WTC11 (cell line): Measurements from ENCODE around the gene JAKMIP1. TPM values are rescaled to one million over a fixed set of nuclear protein-coding genes. Genes with fewer than 3 reads are reported as not detected.

Source experiments
- ATAC-seq: fragments of 200-7000 bp; cut with Tn5 transposase; 2 replicates; pipeline ENCODE4 v1.10.0; 2021; ENCODE audit warnings: mild to moderate bottlenecking, moderate library complexity
- CTCF ChIA-PET: fragments of 300-600 bp; sonication (Branson Sonifier 250); formaldehyde crosslinking; loops from one replicate; lab custom pipeline; 2021; ENCODE audit warnings: antibody characterized with exemption; lab: Charles Lee
- POLR2A ChIA-PET: fragments of 350-600 bp; sonication (Branson Sonifier 250); formaldehyde crosslinking; loops from one replicate; lab custom pipeline; 2021; ENCODE audit warnings: antibody characterized with exemption; lab: Charles Lee
- DNase-seq: peaks from one replicate; pipeline ENCODE4 v3.0.0; 2021; ENCODE audit warnings: low spot score
- H3K27ac Mint-ChIP-seq: 2 replicates; pipeline ENCODE4 v1.8.0; 2021; ENCODE audit warnings: mixed read lengths
- H3K27me3 Mint-ChIP-seq: 2 replicates; pipeline ENCODE4 v1.8.0; 2021; ENCODE audit warnings: low read depth, mild to moderate bottlenecking, moderate library complexity, mixed read lengths
- H3K36me3 Mint-ChIP-seq: 2 replicates; pipeline ENCODE4 v1.8.0; 2021; ENCODE audit warnings: mixed read lengths
- H3K4me1 Mint-ChIP-seq: 2 replicates; pipeline ENCODE4 v1.8.0; 2022; ENCODE audit warnings: mixed read lengths
- H3K4me3 Mint-ChIP-seq: 2 replicates; pipeline ENCODE4 v1.8.0; 2021; ENCODE audit warnings: mild to moderate bottlenecking, moderate library complexity, mixed read lengths
- H3K9me3 Mint-ChIP-seq: 2 replicates; pipeline ENCODE4 v1.8.0; 2021; ENCODE audit warnings: mixed read lengths
- AFF4 ChIP-seq: sonication (generic); formaldehyde crosslinking; IDR thresholded peaks from 2 replicates; pipeline ENCODE4 v1.8.1; 2023; ENCODE audit warnings: mild to moderate bottlenecking, missing genetic modification reagents, borderline replicate concordance
- ATF2 ChIP-seq: sonication (generic); formaldehyde crosslinking; IDR thresholded peaks from 2 replicates; pipeline ENCODE4 v1.8.1; 2022; ENCODE audit warnings: low read depth, missing genetic modification reagents, borderline replicate concordance
- ATF6 ChIP-seq: sonication (generic); formaldehyde crosslinking; IDR thresholded peaks from 2 replicates; pipeline ENCODE4 v1.8.1; 2023; ENCODE audit warnings: mild to moderate bottlenecking, missing genetic modification reagents
- CREB1 ChIP-seq: sonication (generic); formaldehyde crosslinking; IDR thresholded peaks from 2 replicates; pipeline ENCODE4 v1.8.0; 2023; ENCODE audit warnings: mild to moderate bottlenecking, missing genetic modification reagents
- CREM ChIP-seq: sonication (generic); formaldehyde crosslinking; IDR thresholded peaks from 2 replicates; pipeline ENCODE4 v1.8.1; 2022; ENCODE audit warnings: mild to moderate bottlenecking, missing genetic modification reagents, moderate library complexity
- ESRRA ChIP-seq: sonication (generic); formaldehyde crosslinking; IDR thresholded peaks from 2 replicates; pipeline ENCODE4 v1.8.1; 2022; ENCODE audit warnings: mild to moderate bottlenecking, missing genetic modification reagents, borderline replicate concordance
- FOXP1 ChIP-seq: sonication (generic); formaldehyde crosslinking; IDR thresholded peaks from 2 replicates; pipeline ENCODE4 v1.8.0; 2022; ENCODE audit warnings: missing genetic modification reagents, mild to moderate bottlenecking, moderate library complexity, borderline replicate concordance
- GABPB1 ChIP-seq: sonication (generic); formaldehyde crosslinking; IDR thresholded peaks from 2 replicates; pipeline ENCODE4 v1.8.1; 2023; ENCODE audit warnings: mild to moderate bottlenecking, missing genetic modification reagents
- GTF2I ChIP-seq: fragments of 250-450 bp; sonication (Bioruptor Pico); conservative IDR thresholded peaks from 2 replicates; pipeline ENCODE4 v1.4.0; 2021; ENCODE audit warnings: mild to moderate bottlenecking
- IRF2 ChIP-seq: sonication (generic); formaldehyde crosslinking; IDR thresholded peaks from 2 replicates; pipeline ENCODE4 v1.8.0; 2022; ENCODE audit warnings: low read depth, missing genetic modification reagents, borderline replicate concordance
- KAT7 ChIP-seq: sonication (generic); formaldehyde crosslinking; IDR thresholded peaks from 2 replicates; pipeline ENCODE4 v1.8.1; 2023; ENCODE audit warnings: missing genetic modification reagents, mild to moderate bottlenecking, borderline replicate concordance
- NFE2L1 ChIP-seq: sonication (generic); formaldehyde crosslinking; IDR thresholded peaks from 2 replicates; pipeline ENCODE4 v1.8.1; 2023; ENCODE audit warnings: missing genetic modification reagents
- NR1H2 ChIP-seq: sonication (generic); formaldehyde crosslinking; IDR thresholded peaks from 2 replicates; pipeline ENCODE4 v1.9.0; 2021; ENCODE audit warnings: mild to moderate bottlenecking, moderate library complexity, missing genetic modification reagents
- NR3C1 ChIP-seq: sonication (generic); formaldehyde crosslinking; conservative IDR thresholded peaks from 2 replicates; pipeline ENCODE4 v1.8.1; 2023; ENCODE audit warnings: low read depth, mild to moderate bottlenecking, missing genetic modification reagents
- SMAD4 ChIP-seq: sonication (generic); formaldehyde crosslinking; IDR thresholded peaks from 2 replicates; pipeline ENCODE4 v1.8.0; 2022; ENCODE audit warnings: mild to moderate bottlenecking, missing genetic modification reagents
- TP53 ChIP-seq: sonication (generic); formaldehyde crosslinking; IDR thresholded peaks from 2 replicates; pipeline ENCODE4 v1.8.1; 2023; ENCODE audit warnings: mild to moderate bottlenecking, missing genetic modification reagents
- ZMAT4 ChIP-seq: fragments of 250-450 bp; sonication (Bioruptor Pico); IDR thresholded peaks from 2 replicates; pipeline ENCODE4 v1.9.0; 2021; ENCODE audit warnings: mild to moderate bottlenecking
- ZNF121 ChIP-seq: sonication (generic); formaldehyde crosslinking; IDR thresholded peaks from 2 replicates; pipeline ENCODE4 v1.8.0; 2023; ENCODE audit warnings: missing genetic modification reagents
- total RNA-seq: library from RNA; stranded (reverse); gene quantifications from 3 replicates; pipeline ENCODE4 v1.2.3, GENCODE V29; 2021
- TF ChIP-seq, protein P1 (sequence below): sonication (generic); formaldehyde crosslinking; IDR thresholded peaks from 2 replicates; pipeline ENCODE4 v1.8.1; 2023; ENCODE audit warnings: mild to moderate bottlenecking, missing genetic modification reagents
- TF ChIP-seq, protein P2 (sequence below): sonication (generic); formaldehyde crosslinking; IDR thresholded peaks from 2 replicates; pipeline ENCODE4 v1.8.1; 2022; ENCODE audit warnings: mild to moderate bottlenecking, moderate library complexity, missing genetic modification reagents

The JAKMIP1 gene
- total RNA-seq, 1 experiment from 2014 or later: 4.0 TPM

DNA sequence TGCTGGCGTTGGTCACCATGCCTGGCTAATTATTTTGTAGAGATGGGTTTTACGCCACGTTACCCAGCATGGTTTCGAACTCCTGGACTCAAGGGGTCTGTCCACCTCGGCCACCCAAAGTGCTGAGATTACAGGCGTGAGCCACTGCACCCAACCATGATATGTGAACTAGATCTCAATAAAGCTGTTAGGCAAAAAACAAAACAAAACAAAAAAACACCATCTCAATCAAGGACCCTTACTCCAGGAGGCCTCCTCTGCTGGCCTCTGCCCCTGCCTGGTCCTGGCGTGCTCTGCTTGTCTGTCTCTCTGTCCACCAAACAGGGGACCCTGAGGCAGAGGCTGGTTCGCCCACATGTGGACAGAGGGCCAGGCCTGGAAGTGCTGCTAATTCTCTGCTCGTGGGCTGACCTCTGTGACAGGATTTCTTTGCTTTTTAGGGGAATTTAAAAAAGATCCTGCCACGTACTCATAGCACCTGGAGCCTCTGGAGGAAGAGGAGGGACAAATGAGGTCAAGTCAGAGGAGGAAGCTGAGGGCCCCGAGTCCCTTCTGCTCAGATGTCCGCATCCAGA lies 36.6 kb upstream of the JAKMIP1 start (continued):
- TF ChIP-seq AFF4 (CRISPR knock-in tag): no peak

- TF ChIP-seq IRF2 (CRISPR knock-in tag): no peak
- TF ChIP-seq FOXP1 (CRISPR knock-in tag): no peak
- TF ChIP-seq ATF2 (CRISPR knock-in tag): no peak
- TF ChIP-seq CREM (CRISPR knock-in tag): no peak
- TF ChIP-seq KAT7 (CRISPR knock-in tag): no peak
- TF ChIP-seq NR3C1 (CRISPR knock-in tag): no peak
- TF ChIP-seq, protein P1, sequence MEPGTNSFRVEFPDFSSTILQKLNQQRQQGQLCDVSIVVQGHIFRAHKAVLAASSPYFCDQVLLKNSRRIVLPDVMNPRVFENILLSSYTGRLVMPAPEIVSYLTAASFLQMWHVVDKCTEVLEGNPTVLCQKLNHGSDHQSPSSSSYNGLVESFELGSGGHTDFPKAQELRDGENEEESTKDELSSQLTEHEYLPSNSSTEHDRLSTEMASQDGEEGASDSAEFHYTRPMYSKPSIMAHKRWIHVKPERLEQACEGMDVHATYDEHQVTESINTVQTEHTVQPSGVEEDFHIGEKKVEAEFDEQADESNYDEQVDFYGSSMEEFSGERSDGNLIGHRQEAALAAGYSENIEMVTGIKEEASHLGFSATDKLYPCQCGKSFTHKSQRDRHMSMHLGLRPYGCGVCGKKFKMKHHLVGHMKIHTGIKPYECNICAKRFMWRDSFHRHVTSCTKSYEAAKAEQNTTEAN (CRISPR knock-in tag): no peak
- TF ChIP-seq, protein P2, sequence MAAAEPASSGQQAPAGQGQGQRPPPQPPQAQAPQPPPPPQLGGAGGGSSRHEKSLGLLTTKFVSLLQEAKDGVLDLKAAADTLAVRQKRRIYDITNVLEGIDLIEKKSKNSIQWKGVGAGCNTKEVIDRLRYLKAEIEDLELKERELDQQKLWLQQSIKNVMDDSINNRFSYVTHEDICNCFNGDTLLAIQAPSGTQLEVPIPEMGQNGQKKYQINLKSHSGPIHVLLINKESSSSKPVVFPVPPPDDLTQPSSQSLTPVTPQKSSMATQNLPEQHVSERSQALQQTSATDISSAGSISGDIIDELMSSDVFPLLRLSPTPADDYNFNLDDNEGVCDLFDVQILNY (CRISPR knock-in tag): no peak
- no peak for TF ChIP-seq TP53 (CRISPR knock-in tag)
- no peak for TF ChIP-seq GTF2I (CRISPR knock-in tag)
- no peak for TF ChIP-seq SMAD4
- no peak for TF ChIP-seq CREB1 (CRISPR knock-in tag)
- no peak for TF ChIP-seq ZMAT4
- no peak for TF ChIP-seq ATF6 (CRISPR knock-in tag)
- TF ChIP-seq NFE2L1 (CRISPR knock-in tag): no peak
- TF ChIP-seq ESRRA (CRISPR knock-in tag): no peak
- TF ChIP-seq NR1H2 (CRISPR knock-in tag): no peak
- no peak for TF ChIP-seq ZNF121 (CRISPR knock-in tag)
- no peak for TF ChIP-seq GABPB1 (CRISPR knock-in tag)
- Mint-ChIP-seq H3K4me3 (no peak overlapping the region), H3K36me3 (no peaks in the 10 kb centered on the region), H3K27me3 (no peaks in the 10 kb centered on the region; the same call in 1 of the 2 replicates), H3K4me1 (no peaks in the 10 kb centered on the region; the same call in 1 of the 2 replicates), H3K27ac (no peak overlapping the region), H3K9me3 (no peaks in the 10 kb centered on the region)
- POLR2A ChIA-PET: no interaction called here
- CTCF ChIA-PET: no interaction called here
- no peak for DNase-seq
- ATAC-seq: no peak
Observed at GRCh38 chr4:6235901-6236640, 35.7 kb upstream of the JAKMIP1 start.
